CD4-positive, alpha-beta T cell (primary cell): ENCODE measurements around the gene DOCK9. TPM values are rescaled to one million over a fixed set of nuclear protein-coding genes. Genes with fewer than 3 reads are reported as not detected.

Source experiments
- ATAC-seq: fragments of 200-7000 bp; cut with Tn5 transposase; one replicate; pipeline ENCODE4 v1.10.0; 2022; ENCODE audit warnings: mild to moderate bottlenecking; ENCODE audit not compliant: poor library complexity
- CTCF ChIA-PET: fragments of 350-600 bp; sonication (Branson Sonifier 250); formaldehyde crosslinking; loops from one replicate; lab custom pipeline; 2021; ENCODE audit warnings: antibody characterized with exemption, inconsistent platforms; lab: Charles Lee
- POLR2A ChIA-PET: fragments of 350-600 bp; sonication (Branson Sonifier 250); formaldehyde crosslinking; loops from one replicate; lab custom pipeline; 2021; ENCODE audit warnings: antibody characterized with exemption, inconsistent platforms; lab: Charles Lee
- DNase-seq, 14 experiments: peaks; one replicate each; pipeline ENCODE4 v3.0.0-alpha.2; 2013 to 2020; ENCODE audit warnings: mixed read lengths in 2 of 14
- H3K27ac ChIP-seq, 2 donors: one replicate each; pipeline versions ENCODE4 v1.5.1 to v1.7.0; 2013; ENCODE audit warnings: low read length in 2 of 2, low read depth in 1 of 2, mild to moderate bottlenecking in 1 of 2
- H3K27me3 ChIP-seq, 2 experiments: 1 replicate in 1 of 2; 2 replicates in 1 of 2; pipeline versions ENCODE4 v1.6.1 to v1.7.0; 2013; ENCODE audit warnings: low read length in 2 of 2, control low read depth in 1 of 2, mild to moderate bottlenecking in 1 of 2, moderate library complexity in 1 of 2; ENCODE audit not compliant: insufficient read depth in 2 of 2, control insufficient read depth in 1 of 2
- H3K36me3 ChIP-seq: one replicate; pipeline ENCODE4 v1.6.1; 2013; ENCODE audit warnings: low read length, control low read depth; ENCODE audit not compliant: insufficient read depth
- H3K4me1 ChIP-seq: one replicate; pipeline ENCODE4 v1.6.1; 2013; ENCODE audit warnings: low read length, control low read depth; ENCODE audit not compliant: insufficient read depth
- H3K4me3 ChIP-seq: one replicate; pipeline ENCODE4 v1.5.1; 2013; ENCODE audit warnings: mild to moderate bottlenecking, low read length, moderate library complexity
- H3K9me3 ChIP-seq, 2 experiments: 1 replicate in 1 of 2; 2 replicates in 1 of 2; pipeline versions ENCODE4 v1.6.1 to v1.7.0; 2013; ENCODE audit warnings: low read length in 2 of 2, mild to moderate bottlenecking in 2 of 2, control low read depth in 1 of 2, moderate library complexity in 1 of 2; ENCODE audit not compliant: control insufficient read depth in 1 of 2, insufficient read depth in 1 of 2
- H3K27ac Mint-ChIP-seq: one replicate; pipeline ENCODE4 v1.8.0; 2020; ENCODE audit warnings: mixed read lengths
- H3K27me3 Mint-ChIP-seq: one replicate; pipeline ENCODE4 v1.8.0; 2021; ENCODE audit warnings: mixed read lengths
- H3K36me3 Mint-ChIP-seq: one replicate; pipeline ENCODE4 v1.8.0; 2021; ENCODE audit warnings: low read depth, mixed read lengths
- H3K4me1 Mint-ChIP-seq: one replicate; pipeline ENCODE4 v1.8.0; 2021; ENCODE audit warnings: low read depth, mixed read lengths
- H3K4me3 Mint-ChIP-seq: one replicate; pipeline ENCODE4 v1.8.0; 2020; ENCODE audit warnings: mild to moderate bottlenecking, mixed read lengths
- H3K9me3 Mint-ChIP-seq: one replicate; pipeline ENCODE4 v1.8.0; 2020; ENCODE audit warnings: mixed read lengths
- CTCF ChIP-seq: fragments of 200-600 bp; IDR thresholded peaks from one replicate; pipeline ENCODE4 v1.8.0; 2022; ENCODE audit warnings: antibody characterized with exemption, mild to moderate bottlenecking
- intact Hi-C, 2 experiments: fragments of 100-400 bp; cut with DNase I in 1 of 2; cut with micrococcal nuclease in 1 of 2; formaldehyde crosslinking; loops; one replicate each; pipeline versions ENCODE4 v1.15.1 to v1.9.0; 2023 to 2025; cut with DNase I, micrococcal nuclease
- total RNA-seq, 174 experiments: library from RNA in 2 of 174; stranded (reverse) in 2 of 174; gene quantifications; one replicate each; pipeline ENCODE4 v1.2.3 and lab custom pipeline; 2021 to 2026

Gene DOCK9
- total RNA-seq, 2 experiments from 2014 or later: 76.3 to 79.3 TPM

GRCh38 chr13:98824376-98825160, 153.3 kb downstream of the DOCK9 start:
- CTCF ChIA-PET: interaction anchor here (1.1 kb wide), 1 partner anchor 16 kb away, joined by 3 read pairs; no protein-coding TSS in a partner anchor
- no peak overlapping the region for H3K27ac Mint-ChIP-seq
- ATAC-seq: no peak

GRCh38 chr13:98823442-98823841, 154.4 kb downstream of the DOCK9 start:
- ChIA-PET POLR2A (no interaction called here), CTCF (no interaction called here)
- Mint-ChIP-seq H3K27ac (no peak overlapping the region), H3K36me3 (peaks cover 83% of the 10 kb centered on the region), H3K9me3 (no peaks in the 10 kb centered on the region), H3K27me3 (no peaks in the 10 kb centered on the region), H3K4me1 (peaks cover 11% of the 10 kb centered on the region), H3K4me3 (no peak overlapping the region)
- Histone ChIP-seq H3K4me3 (no peak overlapping the region), H3K27me3 (no peaks in the 10 kb centered on the region), H3K27ac (no peak overlapping the region), H3K4me1 (no peaks in the 10 kb centered on the region), H3K36me3 (peaks cover 92% of the 10 kb centered on the region), H3K9me3 (no peaks in the 10 kb centered on the region)
- no peak for TF ChIP-seq CTCF
- intact Hi-C loops: no loop called here
- DNase-seq (no peak), ATAC-seq (no peak)

More at GRCh38 chr13:98824376-98825160, 153.3 kb downstream of the DOCK9 start:
- H3K4me3 ChIP-seq: no peak overlapping the region
- DNase-seq: no peak
- H3K27ac ChIP-seq: no peak overlapping the region
- H3K27me3 ChIP-seq: no peaks in the 10 kb centered on the region
- intact Hi-C loops: no loop called here
- peaks cover 11% of the 10 kb centered on the region for H3K4me1 Mint-ChIP-seq
- TF ChIP-seq CTCF: no peak
- H3K4me1 ChIP-seq: no peaks in the 10 kb centered on the region
- no peak overlapping the region for H3K4me3 Mint-ChIP-seq
- no peaks in the 10 kb centered on the region for H3K27me3 Mint-ChIP-seq
- H3K36me3 ChIP-seq: peaks cover 93% of the 10 kb centered on the region
- no peaks in the 10 kb centered on the region for H3K9me3 Mint-ChIP-seq
- POLR2A ChIA-PET: no interaction called here
- H3K9me3 ChIP-seq: no peaks in the 10 kb centered on the region
- H3K36me3 Mint-ChIP-seq: peaks cover 93% of the 10 kb centered on the region

GRCh38 chr13:98822225-98822606, 155.6 kb downstream of the DOCK9 start:
- Histone ChIP-seq H3K9me3 (no peaks in the 10 kb centered on the region), H3K4me1 (no peaks in the 10 kb centered on the region), H3K27me3 (no peaks in the 10 kb centered on the region), H3K4me3 (no peak overlapping the region), H3K27ac (no peak overlapping the region), H3K36me3 (peaks cover 81% of the 10 kb centered on the region)
- no peak overlapping the region for H3K4me3 Mint-ChIP-seq
- no peak overlapping the region for H3K27ac Mint-ChIP-seq
- ChIA-PET CTCF (no interaction called here), POLR2A (no interaction called here)
- H3K36me3 Mint-ChIP-seq: peaks cover 83% of the 10 kb centered on the region
- DNase-seq (no peak), ATAC-seq (no peak)
- peaks cover 11% of the 10 kb centered on the region for H3K4me1 Mint-ChIP-seq
- H3K27me3 Mint-ChIP-seq: no peaks in the 10 kb centered on the region
- TF ChIP-seq CTCF: no peak
- intact Hi-C loops: no loop called here
- H3K9me3 Mint-ChIP-seq: no peaks in the 10 kb centered on the region
